H9 (cell line): Measurements from ENCODE around the gene AQP5. TPM values are rescaled to one million over a fixed set of nuclear protein-coding genes. Genes with fewer than 3 reads are reported as not detected.
A peak's percentile ranks its signal among the peaks of the same experiment; 100 is the strongest.

Experiments used
- DNase-seq: peaks from one replicate; pipeline ENCODE4 v3.0.0-alpha.2; 2017
- H2AFZ ChIP-seq: one replicate; pipeline ENCODE4 v1.6.1; 2013; ENCODE audit warnings: mild to moderate bottlenecking, low read length, control low read depth, moderate library complexity
- H2AK5ac ChIP-seq: 2 replicates; pipeline ENCODE4 v1.6.1; 2013; ENCODE audit warnings: low read length, control low read depth, mixed read lengths; ENCODE audit not compliant: insufficient read length
- H2BK120ac ChIP-seq: one replicate; pipeline ENCODE4 v1.6.1; 2013; ENCODE audit warnings: low read depth, mild to moderate bottlenecking, low read length, control low read depth, inconsistent platforms; ENCODE audit not compliant: poor library complexity, severe bottlenecking
- H2BK12ac ChIP-seq: 2 replicates; pipeline ENCODE4 v1.6.1; 2013; ENCODE audit warnings: low read length, control low read depth, mixed read lengths, low read depth; ENCODE audit not compliant: insufficient read length
- H2BK15ac ChIP-seq: 2 replicates; pipeline ENCODE4 v1.6.1; 2013; ENCODE audit warnings: low read depth, low read length, control low read depth
- H2BK20ac ChIP-seq: one replicate; pipeline ENCODE4 v1.6.1; 2013; ENCODE audit warnings: low read depth, mild to moderate bottlenecking, low read length, control low read depth, inconsistent platforms; ENCODE audit not compliant: poor library complexity, severe bottlenecking
- H2BK5ac ChIP-seq: 2 replicates; pipeline ENCODE4 v1.6.1; 2013; ENCODE audit warnings: low read length, control low read depth, mixed read lengths; ENCODE audit not compliant: insufficient read length
- H3K14ac ChIP-seq: 2 replicates; pipeline ENCODE4 v1.6.1; 2013; ENCODE audit warnings: low read length, control low read depth; ENCODE audit not compliant: insufficient read depth
- H3K18ac ChIP-seq: 2 replicates; pipeline ENCODE4 v1.6.1; 2013; ENCODE audit warnings: low read depth, mild to moderate bottlenecking, mixed read lengths, low read length, control low read depth; ENCODE audit not compliant: insufficient read length
- H3K23ac ChIP-seq: 2 replicates; pipeline ENCODE4 v1.6.1; 2013; ENCODE audit warnings: low read length, control low read depth, mixed read lengths, low read depth; ENCODE audit not compliant: insufficient read length
- H3K23me2 ChIP-seq: 2 replicates; pipeline ENCODE4 v1.6.1; 2013; ENCODE audit warnings: low read depth, mild to moderate bottlenecking, mixed read lengths, low read length, control low read depth; ENCODE audit not compliant: insufficient read length, poor library complexity, severe bottlenecking
- H3K27ac ChIP-seq: 2 replicates; pipeline ENCODE4 v1.5.1; 2013; ENCODE audit warnings: low read length, control low read depth, mixed read lengths, low read depth; ENCODE audit not compliant: insufficient read length
- H3K27me3 ChIP-seq: 2 replicates; pipeline ENCODE4 v1.6.1; 2013; ENCODE audit warnings: low read length, control low read depth, inconsistent platforms; ENCODE audit not compliant: insufficient read depth
- H3K4ac ChIP-seq: 2 replicates; pipeline ENCODE4 v1.6.1; 2013; ENCODE audit warnings: low read depth, mild to moderate bottlenecking, control low read depth, inconsistent platforms, low read length, moderate library complexity
- H3K4me1 ChIP-seq: 2 replicates; pipeline ENCODE4 v1.6.1; 2013; ENCODE audit warnings: low read length, control low read depth, inconsistent platforms; ENCODE audit not compliant: insufficient read depth
- H3K4me2 ChIP-seq: 2 replicates; pipeline ENCODE4 v1.6.1; 2013; ENCODE audit warnings: low read length, control low read depth, mixed read lengths; ENCODE audit not compliant: insufficient read length, insufficient read depth
- H3K56ac ChIP-seq: 2 replicates; pipeline ENCODE4 v1.6.1; 2013; ENCODE audit warnings: low read depth, mild to moderate bottlenecking, mixed read lengths, low read length, control low read depth; ENCODE audit not compliant: insufficient read length
- H3K79me1 ChIP-seq: 2 replicates; pipeline ENCODE4 v1.6.1; 2013; ENCODE audit warnings: low read depth, mild to moderate bottlenecking, moderate library complexity, low read length, control low read depth, inconsistent platforms; ENCODE audit not compliant: insufficient read depth, poor library complexity, severe bottlenecking
- H3K79me2 ChIP-seq: 2 replicates; pipeline ENCODE4 v1.6.1; 2013; ENCODE audit warnings: low read length, control low read depth, inconsistent platforms; ENCODE audit not compliant: insufficient read depth
- H3K9ac ChIP-seq: 2 replicates; pipeline ENCODE4 v1.6.1; 2013; ENCODE audit warnings: low read length, control low read depth, mixed read lengths; ENCODE audit not compliant: insufficient read length; ENCODE audit errors: extremely low read depth
- H3K9me3 ChIP-seq: one replicate; pipeline ENCODE4 v1.6.1; 2013; ENCODE audit warnings: low read depth, low read length, inconsistent platforms; ENCODE audit not compliant: control insufficient read depth
- H3T11ph ChIP-seq: one replicate; pipeline ENCODE4 v1.6.1; 2013; ENCODE audit warnings: mild to moderate bottlenecking, low read length, control low read depth, inconsistent platforms
- H4K20me1 ChIP-seq: one replicate; pipeline ENCODE4 v1.6.1; 2013; ENCODE audit not compliant: control insufficient read depth, insufficient read length, insufficient read depth
- H4K5ac ChIP-seq: 2 replicates; pipeline ENCODE4 v1.6.1; 2013; ENCODE audit warnings: low read depth, mild to moderate bottlenecking, mixed read lengths, low read length, control low read depth; ENCODE audit not compliant: insufficient read length
- H4K8ac ChIP-seq: replicated peaks from 2 replicates; pipeline ENCODE4 v1.6.1; 2013; ENCODE audit warnings: low read length, control low read depth, mixed read lengths, low read depth; ENCODE audit not compliant: insufficient read length
- H4K91ac ChIP-seq: 2 replicates; pipeline ENCODE4 v1.6.1; 2013; ENCODE audit warnings: low read depth, mild to moderate bottlenecking, moderate library complexity, mixed read lengths, low read length, control low read depth; ENCODE audit not compliant: insufficient read length
- H3K27ac Mint-ChIP-seq, 3 experiments: 2 replicates in 2 of 3; 3 replicates in 1 of 3; pipeline ENCODE4 v1.8.0; 2020 to 2021; ENCODE audit warnings: mixed read lengths in 3 of 3, mild to moderate bottlenecking in 1 of 3, moderate library complexity in 1 of 3
- H3K27me3 Mint-ChIP-seq: 2 replicates; pipeline ENCODE4 v1.8.0; 2021; ENCODE audit warnings: low read depth, mild to moderate bottlenecking, moderate library complexity, mixed read lengths
- H3K36me3 Mint-ChIP-seq, 3 experiments: 2 replicates in 2 of 3; 3 replicates in 1 of 3; pipeline ENCODE4 v1.8.0; 2020 to 2021; ENCODE audit warnings: low read depth in 3 of 3, mixed read lengths in 3 of 3; ENCODE audit not compliant: insufficient read depth in 1 of 3
- H3K4me1 Mint-ChIP-seq, 2 experiments: 2 replicates each; pipeline ENCODE4 v1.8.0; 2020; ENCODE audit warnings: mixed read lengths in 2 of 2
- H3K4me3 Mint-ChIP-seq, 2 experiments: 2 replicates in 1 of 2; 3 replicates in 1 of 2; pipeline ENCODE4 v1.8.0; 2020 to 2021; ENCODE audit warnings: mild to moderate bottlenecking in 2 of 2, mixed read lengths in 2 of 2, moderate library complexity in 1 of 2
- H3K9me3 Mint-ChIP-seq, 2 experiments: 2 replicates in 1 of 2; 3 replicates in 1 of 2; pipeline ENCODE4 v1.8.0; 2020; ENCODE audit warnings: mild to moderate bottlenecking in 2 of 2, mixed read lengths in 2 of 2, moderate library complexity in 1 of 2
- CTCF ChIP-seq: fragments of 200-600 bp; sonication (generic); conservative IDR thresholded peaks from 3 replicates; pipeline ENCODE4 v1.8.0; 2021; ENCODE audit warnings: antibody characterized with exemption, mild to moderate bottlenecking
- WGBS: extraction: QIAGEN DNeasy Blood & Tissue Kit; methylation state at CpG from one replicate; pipeline ENCODE4 v1.1.7; 2013; ENCODE audit warnings: missing lambda C conversion rate, low lambda C conversion rate, mixed read lengths; ENCODE audit not compliant: insufficient read length; ENCODE audit errors: extremely low coverage; 5-methylcytosine and 5-hydroxymethylcytosine counted together
- total RNA-seq: library from RNA; stranded (reverse); gene quantifications from 2 replicates; pipeline ENCODE4 v1.2.1, GENCODE V29; 2021

Gene AQP5
- total RNA-seq, 1 experiment from 2014 or later, result 2.8 TPM

- Histone ChIP-seq H3K4ac (no peak overlapping the region), H3K56ac (no peak overlapping the region), H2BK12ac (no peak overlapping the region), H2BK120ac (no peak overlapping the region), H3K79me2 (no peaks in the 10 kb centered on the region), H3K18ac (no peak overlapping the region), H3K23ac (no peak overlapping the region), H4K5ac (no peak overlapping the region), H2AFZ (no peak overlapping the region), H3K23me2 (no peaks in the 10 kb centered on the region), H3K4me2 (no peak overlapping the region), H3K27me3 (no peaks in the 10 kb centered on the region), H3T11ph (no peak overlapping the region), H2BK20ac (no peak overlapping the region), H3K9me3 (no peaks in the 10 kb centered on the region), H2BK5ac (no peak overlapping the region), H2AK5ac (no peak overlapping the region), H4K8ac (no peak overlapping the region), H3K4me1 (no peaks in the 10 kb centered on the region), H4K91ac (no peak overlapping the region), H3K9ac (no peak overlapping the region), H3K79me1 (no peaks in the 10 kb centered on the region), H3K14ac (no peak overlapping the region), H3K27ac (no peak overlapping the region), H2BK15ac (no peak overlapping the region), H4K20me1 (no peaks in the 10 kb centered on the region)
- peaks cover 0 to 6% of the 10 kb centered on the region in 2 experiments; a peak in 3 of 4 replicates for H3K4me1 Mint-ChIP-seq
- peaks cover 7% of the 10 kb centered on the region for H3K27me3 Mint-ChIP-seq
- DNase-seq, result peak; percentile 23
- no CpG with 5 or more reads among the region's 6 CpGs for WGBS
- no peak overlapping the region for H3K27ac Mint-ChIP-seq
- no peaks in the 10 kb centered on the region for H3K36me3 Mint-ChIP-seq
- no peak overlapping the region for H3K4me3 Mint-ChIP-seq
- TF ChIP-seq CTCF, result no peak
- no peaks in the 10 kb centered on the region for H3K9me3 Mint-ChIP-seq
Measured at GRCh38 chr12:49928471-49928870, 33.2 kb upstream of the AQP5 start.
